Smooth muscle cell (in vitro differentiated cells): ENCODE results near the gene ID3. TPM values are rescaled to one million over a fixed set of nuclear protein-coding genes. Genes with fewer than 3 reads are reported as not detected.
A peak's percentile ranks its signal among the peaks of the same experiment; 100 is the strongest.

Source experiments
- DNase-seq: peaks from one replicate; lab custom pipeline; 2025; ENCODE audit not compliant: unreplicated experiment; lab: John Stamatoyannopoulos, UW
- H2AFZ ChIP-seq: fragments of 200-600 bp; sonication (generic); 2 replicates; pipeline ENCODE4 v1.6.0; 2016; ENCODE audit warnings: antibody characterized with exemption, low read depth, mild to moderate bottlenecking
- H3F3A ChIP-seq: fragments of 200-600 bp; sonication (generic); 2 replicates; pipeline ENCODE4 v1.6.0; 2017; ENCODE audit warnings: antibody characterized with exemption, low read depth
- H3K27ac ChIP-seq: fragments of 200-600 bp; sonication (generic); 2 replicates; pipeline ENCODE4 v1.5.1; 2016; ENCODE audit warnings: low read depth, mild to moderate bottlenecking
- H3K27me3 ChIP-seq: fragments of 200-600 bp; sonication (generic); 2 replicates; pipeline ENCODE4 v1.6.1; 2016; ENCODE audit warnings: low read depth, mild to moderate bottlenecking
- H3K36me3 ChIP-seq: fragments of 200-600 bp; sonication (generic); 2 replicates; pipeline ENCODE4 v1.5.1; 2016; ENCODE audit warnings: low read depth
- H3K4me1 ChIP-seq: fragments of 200-600 bp; sonication (generic); 2 replicates; pipeline ENCODE4 v1.5.1; 2016; ENCODE audit warnings: low read depth
- H3K4me2 ChIP-seq: fragments of 200-600 bp; sonication (generic); 2 replicates; pipeline ENCODE4 v1.6.0; 2016; ENCODE audit warnings: mild to moderate bottlenecking
- H3K4me3 ChIP-seq: fragments of 200-600 bp; sonication (generic); 2 replicates; pipeline ENCODE4 v1.5.1; 2016; ENCODE audit warnings: mild to moderate bottlenecking
- H3K79me2 ChIP-seq: fragments of 200-600 bp; sonication (generic); 2 replicates; pipeline ENCODE4 v1.6.0; 2016; ENCODE audit warnings: low read depth, mild to moderate bottlenecking
- H3K9ac ChIP-seq: fragments of 200-600 bp; sonication (generic); 2 replicates; pipeline ENCODE4 v1.6.0; 2016; ENCODE audit warnings: low read depth
- H3K9me3 ChIP-seq: fragments of 200-600 bp; sonication (generic); replicated peaks from 2 replicates; pipeline ENCODE4 v1.5.1; 2016; ENCODE audit warnings: low read depth
- H4K20me1 ChIP-seq: fragments of 200-600 bp; sonication (generic); 2 replicates; pipeline ENCODE4 v1.6.0; 2016; ENCODE audit warnings: low read depth
- CTCF ChIP-seq: fragments of 200-600 bp; sonication (generic); IDR thresholded peaks from 2 replicates; pipeline ENCODE4 v1.5.1; 2017; ENCODE audit warnings: borderline replicate concordance, mild to moderate bottlenecking, antibody characterized with exemption; ENCODE audit not compliant: insufficient read depth, poor library complexity, severe bottlenecking
- WGBS: methylation state at CpG from one replicate; pipeline ENCODE4 v1.1.7; 2016; ENCODE audit warnings: low lambda C conversion rate; 5-methylcytosine and 5-hydroxymethylcytosine counted together
- polyA plus RNA-seq: library from polyadenylated mRNA; unstranded; fragments of >200 nt; fragmentation: Nextera tagmentation; extraction: Ambion mirVana; gene quantifications from 2 replicates; pipeline ENCODE4 v1.2.1, GENCODE V29; 2016
- total RNA-seq: library from RNA; depleted of rRNA; stranded (reverse); fragments of >200 nt; gene quantifications from 2 replicates; pipeline ENCODE4 v1.2.3, GENCODE V29; 2014

Gene ID3
- total and polyA plus RNA-seq, 2 experiments from 2014 or later, result 752 to 929 TPM

DNA sequence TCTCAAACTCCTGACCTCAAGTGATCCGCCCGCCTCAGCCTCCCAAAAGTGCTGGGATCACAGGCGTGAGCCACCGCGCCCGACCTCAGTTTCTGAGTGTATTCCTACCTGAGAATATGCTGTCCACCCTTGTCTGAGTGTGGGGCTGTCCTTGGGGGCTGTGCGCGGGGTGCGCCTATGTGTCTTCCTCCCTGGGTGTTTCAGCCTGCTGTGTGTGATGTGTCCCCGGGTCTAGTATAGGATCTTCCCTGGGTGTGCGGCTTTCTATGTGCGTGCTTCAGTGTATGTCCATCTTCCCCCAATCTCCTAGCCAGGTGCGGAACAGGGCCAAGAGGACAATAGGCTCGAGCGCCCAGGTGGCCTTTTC, 8.3 kb upstream of the ID3 start:
- H3K4me3 ChIP-seq, result peak overlapping the region; percentile 69
- H3F3A ChIP-seq, result peaks cover 35% of the 10 kb centered on the region
- 89% methylated on average over 10 of the region's 15 CpGs for WGBS
- H4K20me1 ChIP-seq, result no peaks in the 10 kb centered on the region
- no peak for TF ChIP-seq CTCF
- no peaks in the 10 kb centered on the region for H3K27me3 ChIP-seq
- no peak overlapping the region for H2AFZ ChIP-seq
- no peaks in the 10 kb centered on the region for H3K36me3 ChIP-seq
- H3K9ac ChIP-seq, result peak overlapping the region; percentile 51
- peak overlapping the region; percentile 84 for H3K4me2 ChIP-seq
- peaks cover 45% of the 10 kb centered on the region for H3K4me1 ChIP-seq
- H3K9me3 ChIP-seq, result no peaks in the 10 kb centered on the region
- no peaks in the 10 kb centered on the region for H3K79me2 ChIP-seq
- DNase-seq, result no peak
- H3K27ac ChIP-seq, result peak overlapping the region; percentile 71

GRCh38 chr1:23566304-23566703, 7.0 kb upstream of the ID3 start:
- Histone ChIP-seq H3K4me3 (no peak overlapping the region), H2AFZ (no peak overlapping the region), H3K4me1 (peaks cover 55% of the 10 kb centered on the region), H3K4me2 (no peak overlapping the region), H3F3A (peaks cover 40% of the 10 kb centered on the region), H3K9ac (no peak overlapping the region), H3K27me3 (no peaks in the 10 kb centered on the region), H3K79me2 (no peaks in the 10 kb centered on the region), H3K36me3 (no peaks in the 10 kb centered on the region), H3K27ac (peak overlapping the region; percentile 99), H3K9me3 (no peaks in the 10 kb centered on the region), H4K20me1 (no peaks in the 10 kb centered on the region)
- no peak for DNase-seq
- TF ChIP-seq CTCF, result no peak
- WGBS, result 96% methylated on average over 6 of the region's 6 CpGs

GRCh38 chr1:23565776-23566175, 6.5 kb upstream of the ID3 start:
- DNase-seq, result no peak
- Histone ChIP-seq H3K9me3 (no peaks in the 10 kb centered on the region), H3K9ac (no peak overlapping the region), H3K27ac (peak overlapping the region; percentile 99), H3K4me3 (no peak overlapping the region), H3K4me1 (peaks cover 60% of the 10 kb centered on the region), H3K4me2 (no peak overlapping the region), H3K36me3 (no peaks in the 10 kb centered on the region), H3F3A (peaks cover 45% of the 10 kb centered on the region), H2AFZ (no peak overlapping the region), H3K27me3 (no peaks in the 10 kb centered on the region), H3K79me2 (no peaks in the 10 kb centered on the region), H4K20me1 (no peaks in the 10 kb centered on the region)
- 91% methylated on average over 3 of the region's 3 CpGs for WGBS
- no peak for TF ChIP-seq CTCF

DNA sequence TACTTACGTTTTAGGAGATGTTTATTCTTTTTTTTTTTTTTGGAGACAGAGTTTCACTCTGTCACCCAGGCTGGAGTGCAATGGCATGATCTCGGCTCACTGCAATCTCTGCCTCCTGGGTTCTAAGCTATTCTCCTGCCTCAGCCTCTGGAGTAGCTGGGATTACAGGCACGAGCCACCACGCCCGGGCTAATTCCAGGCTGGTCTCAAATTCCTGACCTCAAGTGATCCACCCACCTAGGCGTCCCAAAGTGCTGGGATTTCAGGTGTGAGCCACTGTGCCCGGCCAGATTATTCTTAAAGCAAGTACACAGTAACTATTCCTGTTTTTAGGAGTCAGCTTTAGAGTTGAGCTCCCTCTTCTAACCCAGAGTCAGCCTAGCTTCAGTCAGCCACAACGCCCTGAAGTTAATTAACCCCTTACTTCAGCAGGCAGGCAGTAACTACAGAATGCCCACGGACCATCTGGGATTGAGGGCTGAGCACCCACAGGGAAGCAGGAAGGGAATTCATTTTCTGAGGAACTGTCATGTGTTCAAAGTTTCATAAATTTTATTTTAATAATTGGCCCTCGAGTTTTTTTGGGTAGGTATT, 5.3 kb upstream of the ID3 start:
- H3K9ac ChIP-seq, result peak overlapping the region; percentile 25
- H3K4me1 ChIP-seq, result peaks cover 68% of the 10 kb centered on the region
- WGBS, result 16% methylated on average over 10 of the region's 10 CpGs

More for the DNA sequence above, 5.3 kb upstream of the ID3 start:
- Histone ChIP-seq H3K4me2 (peak overlapping the region; percentile 60), H3K36me3 (no peaks in the 10 kb centered on the region), H3F3A (peaks cover 53% of the 10 kb centered on the region), H3K27ac (peak overlapping the region; percentile 99), H4K20me1 (no peaks in the 10 kb centered on the region), H3K79me2 (no peaks in the 10 kb centered on the region), H2AFZ (peak overlapping the region; percentile 86), H3K4me3 (no peak overlapping the region), H3K9me3 (no peaks in the 10 kb centered on the region), H3K27me3 (no peaks in the 10 kb centered on the region)
- no peak for DNase-seq
- TF ChIP-seq CTCF, result no peak
